Embryonic facial prominence (tissue), 1 donor: Measurements from ENCODE around the gene DNM3.
"Not testable (repeated sequence)": the region's sequence is repeated elsewhere in the genome, so short reads cannot be mapped to it uniquely, and the experiment has no call there.

Experiments
- DNase-seq: peaks from one replicate; pipeline ENCODE4 v3.0.0-alpha.2; 2016; ENCODE audit errors: extremely low spot score

Gene DNM3

DNA sequence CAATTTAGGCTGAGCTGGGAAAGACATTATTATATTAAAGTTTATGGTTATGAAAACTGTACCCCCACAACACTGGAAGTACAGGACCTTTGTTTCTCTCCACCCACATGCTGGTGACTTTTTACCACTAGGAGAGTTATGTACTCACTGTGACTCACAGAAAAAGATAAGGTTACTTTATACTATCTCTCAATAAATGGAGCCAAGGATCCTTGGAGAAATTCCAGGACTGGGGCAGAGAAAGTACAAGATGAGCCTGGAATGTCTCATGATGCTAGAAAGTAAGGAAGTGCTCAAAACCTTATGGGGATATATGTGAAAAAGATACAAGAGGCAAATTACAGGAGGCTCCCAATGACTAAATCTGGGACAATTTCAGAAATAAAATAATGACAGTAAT lies 515.3 kb downstream of the DNM3 start:
- DNase-seq = no peak

DNA sequence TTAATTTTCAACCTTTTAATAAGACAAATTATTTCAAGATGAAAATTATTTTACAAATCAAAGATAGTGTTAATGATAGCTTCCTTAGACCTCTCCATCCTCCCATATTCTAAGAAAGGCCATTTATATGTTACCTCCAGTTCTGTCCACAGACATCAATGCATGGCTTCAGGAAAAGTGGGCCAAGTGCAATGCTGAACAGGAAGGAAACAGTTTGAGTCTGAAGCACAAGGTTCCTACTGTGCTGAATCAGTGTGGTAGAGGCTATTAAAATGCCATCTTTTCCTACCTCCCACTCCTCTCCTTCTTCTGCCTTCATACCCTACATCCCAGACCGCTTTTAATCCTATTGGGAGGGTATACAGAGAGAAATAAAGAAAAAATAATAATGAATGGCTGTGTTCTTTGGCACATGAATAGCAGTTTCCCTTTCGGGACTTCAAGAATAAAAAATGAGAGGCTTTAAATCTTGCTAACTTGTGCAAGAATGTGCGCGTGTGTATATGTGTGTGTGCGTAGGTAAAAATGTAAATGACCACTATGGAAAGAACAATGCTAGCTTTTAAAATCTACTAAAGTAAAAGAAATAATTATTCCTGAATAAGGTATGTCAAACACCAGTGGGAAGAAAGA lies 516.6 kb downstream of the DNM3 start:
- no peak for DNase-seq

DNA sequence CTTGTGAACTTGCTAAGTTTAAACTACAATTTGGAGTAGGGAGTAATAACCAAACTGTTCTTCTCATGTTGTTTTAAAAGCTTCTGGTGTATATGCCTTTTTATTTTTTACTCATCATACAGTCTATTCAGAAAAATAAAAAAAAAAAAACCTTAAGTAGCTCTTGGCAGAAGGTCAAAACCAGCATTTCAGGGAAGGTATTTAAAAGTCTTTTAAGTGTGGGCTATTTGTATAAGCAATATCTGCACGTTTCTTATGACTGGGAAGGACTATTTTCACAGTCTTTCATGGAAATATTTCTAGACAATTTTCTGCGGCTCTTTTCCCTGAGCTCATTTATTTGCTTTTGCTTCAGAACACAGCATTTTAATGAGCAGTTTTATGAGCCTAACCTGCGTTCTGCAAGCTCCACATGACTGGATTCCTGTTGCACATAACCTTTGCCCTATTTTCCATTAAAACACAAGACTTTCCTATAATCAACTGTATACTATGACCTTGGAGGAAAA lies 518.2 kb downstream of the DNM3 start:
- no peak for DNase-seq

- DNase-seq = no peak
Measured at GRCh38 chr1:172360511-172360910, 519.2 kb downstream of the DNM3 start.

GRCh38 chr1:172360985-172361384 lies 519.7 kb downstream of the DNM3 start:
- DNase-seq = no peak

DNA sequence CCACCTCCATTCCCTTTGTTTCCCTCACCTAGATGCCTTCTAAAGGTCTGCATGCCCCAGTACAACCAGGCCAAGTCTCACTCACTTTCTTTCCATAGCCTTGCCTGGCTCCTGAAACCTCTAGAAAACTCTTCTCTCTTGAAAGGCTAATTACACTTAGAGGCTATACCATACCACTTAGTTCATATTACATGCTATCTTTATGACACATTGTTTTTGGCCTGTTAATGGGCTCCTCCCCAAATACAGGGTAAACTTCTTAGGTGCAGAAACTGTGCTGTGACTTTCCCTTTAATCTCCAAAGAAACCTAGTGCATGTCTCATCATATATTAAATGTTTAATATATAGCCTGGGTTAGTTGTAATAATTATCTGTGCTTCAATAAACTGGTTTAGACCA lies 522.6 kb downstream of the DNM3 start:
- no peak for DNase-seq

DNA sequence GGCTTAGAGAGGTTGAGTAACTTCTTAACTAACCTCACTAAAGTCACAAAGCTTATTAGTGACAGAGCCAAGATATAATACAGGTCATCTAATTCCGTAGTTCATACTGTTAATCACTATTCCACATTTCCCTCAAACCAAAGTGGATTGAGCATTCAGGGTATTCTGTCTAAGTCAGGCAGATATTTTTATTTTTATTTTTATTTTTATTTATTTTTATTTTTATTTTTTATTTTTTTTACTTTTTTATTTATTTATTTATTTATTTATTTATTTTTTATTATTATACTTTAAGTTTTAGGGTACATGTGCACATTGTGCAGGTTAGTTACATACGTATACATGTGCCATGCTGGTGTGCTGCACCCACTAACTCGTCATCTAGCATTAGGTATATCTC lies 530.3 kb downstream of the DNM3 start:
- DNase-seq = not testable (repeated sequence)

- DNase-seq = no peak
Measured at GRCh38 chr1:172373864-172374263, 532.6 kb downstream of the DNM3 start.

DNA sequence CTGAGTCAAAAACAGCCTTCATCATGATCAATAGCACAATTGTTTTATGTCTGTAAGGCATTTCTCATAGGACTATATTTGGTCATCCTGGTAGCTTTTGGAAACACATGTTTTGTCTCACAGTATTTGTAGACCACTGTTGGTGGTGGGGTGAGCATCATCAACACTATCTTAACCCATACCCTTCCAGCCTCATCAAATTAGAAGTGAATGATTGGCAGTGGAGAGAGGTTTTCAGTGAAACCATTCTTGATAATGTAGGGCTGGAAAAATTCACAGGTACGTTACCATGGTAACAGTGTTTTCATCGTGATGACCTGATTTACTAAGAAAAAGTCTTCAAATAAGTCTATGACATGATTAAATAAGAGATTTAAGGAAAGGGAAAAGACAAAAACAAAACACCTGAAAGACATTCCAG lies 533.9 kb downstream of the DNM3 start:
- no peak for DNase-seq

GRCh38 chr1:172376431-172376830 lies 535.1 kb downstream of the DNM3 start:
- DNase-seq = no peak

- DNase-seq = no peak
Measured at GRCh38 chr1:172377565-172377964, 536.3 kb downstream of the DNM3 start.

DNA sequence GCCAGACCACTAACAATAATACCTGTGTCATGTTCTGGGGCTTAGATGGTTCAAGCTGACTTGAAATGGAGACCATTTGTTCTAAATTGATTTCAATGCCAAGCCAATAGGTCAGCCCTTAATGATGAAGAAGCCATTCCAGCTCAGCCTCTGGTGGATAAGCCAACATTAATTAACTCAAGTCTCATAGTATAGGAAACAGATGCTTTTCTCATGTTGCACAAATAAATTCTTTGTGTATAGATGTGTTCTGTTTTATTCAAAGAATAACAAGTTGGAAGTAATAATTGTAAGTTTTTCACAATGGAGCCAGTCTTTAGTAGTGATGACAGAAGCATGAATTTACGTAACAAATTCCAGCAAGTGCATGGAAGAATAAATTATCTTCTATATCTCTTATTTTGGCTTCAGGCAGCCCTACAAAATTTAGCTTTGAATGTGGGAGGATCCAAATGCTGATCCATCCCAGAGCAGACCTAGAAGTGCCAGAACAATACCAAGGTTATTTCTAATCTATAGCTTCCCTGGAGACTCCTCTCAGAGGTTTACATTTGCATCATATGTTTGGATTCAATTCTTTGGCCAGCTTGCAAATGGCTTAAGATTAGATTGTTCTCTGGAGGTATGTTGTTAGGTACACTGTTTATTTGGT lies 536.9 kb downstream of the DNM3 start:
- DNase-seq = no peak

DNA sequence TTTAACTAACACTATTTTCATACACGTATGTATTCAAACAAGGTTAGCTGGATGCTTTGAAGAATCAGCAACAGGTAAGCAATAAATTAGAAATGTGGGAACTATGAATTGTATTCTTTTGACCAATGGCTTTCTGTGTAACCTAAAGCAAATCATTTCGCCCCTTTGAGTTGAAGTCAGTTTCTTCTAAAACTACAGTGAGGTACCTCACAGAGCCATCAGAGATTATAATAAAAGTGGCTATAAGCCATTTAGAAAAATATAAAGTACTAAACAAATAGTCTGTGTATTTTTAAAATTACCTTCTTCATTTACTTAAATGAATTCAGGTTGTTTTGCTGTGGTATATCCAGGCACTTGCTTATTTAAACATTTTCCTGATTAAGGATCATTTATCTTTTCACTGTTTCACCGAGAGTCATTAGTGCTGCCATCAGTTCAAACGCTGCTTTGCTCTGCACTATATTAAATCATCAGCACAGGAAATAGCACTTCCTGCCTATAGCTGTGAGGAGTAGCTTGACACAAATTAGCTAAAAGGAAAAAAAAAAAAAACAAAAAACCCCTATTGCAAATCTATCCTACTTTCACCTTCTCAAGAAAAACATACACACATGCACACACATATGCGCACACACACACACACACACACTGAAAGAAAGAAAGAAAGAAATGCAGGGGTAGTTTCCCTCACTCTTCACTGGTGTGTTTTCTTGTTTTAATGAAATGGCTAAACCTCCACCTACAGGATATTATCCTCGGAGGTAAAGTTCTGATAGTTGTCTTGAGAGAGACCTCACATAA lies 539.3 kb downstream of the DNM3 start:
- DNase-seq = no peak

DNA sequence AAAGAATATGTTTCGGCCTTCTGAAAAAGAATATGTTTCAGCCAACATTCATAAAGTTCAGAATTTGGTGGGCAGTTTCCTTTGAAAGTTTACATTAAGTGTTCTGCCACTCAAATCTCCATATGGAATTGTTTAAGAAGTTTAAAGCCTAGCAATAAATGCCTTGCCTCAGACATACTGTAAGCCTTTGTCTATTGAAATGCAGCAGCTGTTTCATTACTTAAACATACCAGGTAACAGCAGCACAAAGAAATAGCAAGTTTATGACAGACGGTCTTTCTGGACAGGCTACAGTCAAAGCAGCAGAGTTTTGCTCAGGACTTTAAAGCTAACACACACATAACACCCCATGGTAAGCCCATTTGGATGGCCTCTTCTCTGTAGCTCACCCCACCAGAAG lies 540.6 kb downstream of the DNM3 start:
- DNase-seq = peak; percentile 69

DNA sequence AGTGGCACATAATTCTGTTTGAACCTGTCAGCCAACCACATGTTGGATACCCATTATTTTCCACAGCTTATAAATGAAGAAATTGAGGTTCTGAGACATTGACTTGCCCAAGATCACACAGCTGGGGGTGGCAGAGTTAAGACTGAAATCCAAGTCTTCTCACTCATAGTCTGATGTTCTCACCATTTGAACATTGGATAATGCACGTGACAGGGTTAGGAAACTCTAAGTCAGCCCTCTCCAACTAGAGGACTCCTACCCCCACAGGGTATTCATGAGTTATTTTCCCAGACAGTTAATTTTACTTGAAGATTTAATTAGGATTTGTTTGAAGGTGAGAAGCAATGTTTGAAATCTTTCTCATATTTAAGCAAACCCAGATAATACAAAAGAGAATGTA lies 541.1 kb downstream of the DNM3 start:
- no peak for DNase-seq

DNA sequence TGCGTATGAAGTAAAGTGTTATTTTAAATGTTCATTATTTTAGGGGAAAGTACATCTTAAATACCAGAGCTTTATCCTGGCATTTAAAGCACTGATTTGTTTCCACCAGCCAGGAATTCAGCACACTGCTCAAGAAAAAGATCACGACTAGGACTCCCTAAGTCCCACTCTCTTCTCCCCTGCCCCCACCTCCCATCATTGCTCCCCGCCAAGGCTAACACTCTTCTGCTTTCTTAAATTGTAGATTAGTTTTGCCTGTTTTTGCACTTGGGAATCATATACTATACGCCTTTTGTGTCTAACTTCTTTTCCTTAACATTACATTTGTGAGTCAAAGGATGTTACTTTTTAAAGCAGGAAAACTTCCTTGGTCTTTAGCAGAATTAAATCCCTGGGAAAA lies 541.7 kb downstream of the DNM3 start:
- no peak for DNase-seq

DNA sequence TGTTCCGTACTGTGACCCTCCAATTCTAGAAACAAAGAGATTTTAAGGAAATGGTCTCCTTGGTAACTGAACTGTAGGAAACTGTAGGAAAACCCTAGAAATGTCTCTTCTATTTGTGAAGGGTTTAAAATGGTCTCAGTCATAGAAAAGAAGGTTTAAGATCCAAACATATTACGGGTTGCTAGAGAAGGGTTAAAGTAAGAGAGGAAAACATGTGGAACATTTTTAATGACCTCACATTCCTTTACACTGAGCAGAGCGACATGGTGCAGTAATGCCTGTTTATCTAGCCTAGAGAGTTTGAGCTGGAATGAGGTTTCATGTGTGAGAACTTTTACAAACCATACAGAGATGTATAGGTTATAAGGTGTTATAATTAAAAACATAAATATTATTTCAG lies 542.2 kb downstream of the DNM3 start:
- peak; percentile 74 for DNase-seq

GRCh38 chr1:172384656-172385055 lies 543.4 kb downstream of the DNM3 start:
- no peak for DNase-seq

- no peak for DNase-seq
Measured at GRCh38 chr1:172386046-172386445, 544.7 kb downstream of the DNM3 start.

GRCh38 chr1:172388490-172388889 lies 547.2 kb downstream of the DNM3 start:
- no peak for DNase-seq

GRCh38 chr1:172390301-172390682 lies 549.0 kb downstream of the DNM3 start:
- DNase-seq = no peak

- no peak for DNase-seq
Measured at GRCh38 chr1:172390683-172391551, 549.6 kb downstream of the DNM3 start.
